HepG2 (cell line): Measurements from ENCODE around the gene PRKAR1B. TPM values are rescaled to one million over a fixed set of nuclear protein-coding genes. Genes with fewer than 3 reads are reported as not detected.

Source experiments
- ATAC-seq: fragments of 200-7000 bp; cut with Tn5 transposase; 3 replicates; pipeline ENCODE4 v1.9.1; 2020; ENCODE audit warnings: mild to moderate bottlenecking, moderate library complexity
- BruUV-seq: library from RNA; stranded (reverse); fragments of 400-500 nt; replicated peaks from 2 replicates; lab custom pipeline; 2021; lab: Mats Ljungman, UMichigan
- CTCF ChIA-PET: fragments of 300-600 bp; formaldehyde crosslinking; extraction: SDS; loops from one replicate; lab custom pipeline; 2021; ENCODE audit warnings: low total read pairs, inconsistent platforms, low intra/inter-chr PET ratio; lab: Yijun Ruan, JAX
- POLR2A ChIA-PET: fragments of 350-600 bp; sonication (Branson Sonifier 250); formaldehyde crosslinking; loops from one replicate; lab custom pipeline; 2020; ENCODE audit warnings: antibody characterized with exemption, inconsistent platforms; lab: Yijun Ruan, JAX
- DNase-seq: peaks from one replicate; pipeline ENCODE4 v3.0.0-alpha.2; 2015; ENCODE audit warnings: low spot score
- FAIRE-seq: peaks from 3 replicates; lab custom pipeline; 2011; peaks lifted over from hg19 to GRCh38; lab: Jason Lieb, UNC
- H2AFZ ChIP-seq: one replicate; pipeline ENCODE4 v1.6.1; 2011; ENCODE audit warnings: low read length, inconsistent platforms
- H3K27ac ChIP-seq: fragments of 300-600 bp; 3 replicates; pipeline ENCODE4 v1.8.0; 2011; ENCODE audit warnings: mixed run types, mild to moderate bottlenecking, mixed read lengths, low read length, inconsistent platforms; ENCODE audit not compliant: insufficient read depth; ENCODE audit errors: extremely low read length
- H3K27me3 ChIP-seq, 2 experiments: fragments of 200-600 bp in 1 of 2; 2 replicates in 1 of 2; 3 replicates in 1 of 2; pipeline versions ENCODE4 v1.6.0 to v1.8.0; 2011; ENCODE audit warnings: low read length in 2 of 2, mild to moderate bottlenecking in 2 of 2, moderate library complexity in 2 of 2, inconsistent platforms in 1 of 2; ENCODE audit not compliant: insufficient read depth in 2 of 2, control insufficient read depth in 1 of 2
- H3K36me3 ChIP-seq, 2 experiments: fragments of 200-600 bp in 1 of 2; replicated peaks in 1 of 2; 2 replicates in 1 of 2; 3 replicates in 1 of 2; pipeline versions ENCODE4 v1.5.1 to v1.8.0; 2011; ENCODE audit warnings: low read length in 2 of 2, inconsistent platforms in 1 of 2; ENCODE audit not compliant: insufficient read depth in 2 of 2, control insufficient read depth in 1 of 2
- H3K4me1 ChIP-seq: 2 replicates; pipeline ENCODE4 v1.5.1; 2012; ENCODE audit warnings: low read length, inconsistent platforms; ENCODE audit not compliant: insufficient read depth
- H3K4me2 ChIP-seq: 2 replicates; pipeline ENCODE4 v1.6.0; 2011; ENCODE audit warnings: low read depth, low read length, inconsistent platforms
- H3K4me3 ChIP-seq, 3 experiments: fragments of 200-600 bp in 1 of 3; sonication (generic), shearing (Covaris generic) in 1 of 3; replicated peaks in 1 of 3; 2 replicates each; pipeline ENCODE4 v1.5.1; 2011 to 2016; ENCODE audit warnings: low read length in 3 of 3, inconsistent platforms in 2 of 3, low read depth in 2 of 3, mild to moderate bottlenecking in 2 of 3, control low read depth in 1 of 3, mixed read lengths in 1 of 3; ENCODE audit not compliant: insufficient read depth in 1 of 3
- H3K79me2 ChIP-seq: one replicate; pipeline ENCODE4 v1.6.1; 2011; ENCODE audit warnings: low read length, inconsistent platforms; ENCODE audit not compliant: insufficient read depth
- H3K9ac ChIP-seq: 2 replicates; pipeline ENCODE4 v1.6.0; 2011; ENCODE audit warnings: mild to moderate bottlenecking, low read depth, low read length, inconsistent platforms; ENCODE audit not compliant: insufficient read depth
- H3K9me3 ChIP-seq: 2 replicates; pipeline ENCODE4 v1.5.1; 2012; ENCODE audit warnings: mild to moderate bottlenecking, low read length
- H4K20me1 ChIP-seq: 2 replicates; pipeline ENCODE4 v1.6.0; 2011; ENCODE audit warnings: inconsistent platforms, mild to moderate bottlenecking, low read length, moderate library complexity; ENCODE audit not compliant: insufficient read depth
- ARID4A ChIP-seq: sonication (generic); formaldehyde crosslinking; IDR thresholded peaks from 2 replicates; pipeline ENCODE4 v1.5.0; 2020; ENCODE audit warnings: mild to moderate bottlenecking, missing genetic modification reagents, borderline replicate concordance
- KMT2B ChIP-seq: IDR thresholded peaks from 2 replicates; pipeline ENCODE4 v1.6.1; 2016; ENCODE audit warnings: missing genetic modification reagents, missing compliant biosample characterization
- RARA ChIP-seq: IDR thresholded peaks from 2 replicates; pipeline ENCODE4 v1.6.1; 2016; ENCODE audit warnings: missing genetic modification reagents, missing compliant biosample characterization
- RXRA ChIP-seq: sonication (generic); formaldehyde crosslinking; IDR thresholded peaks from 2 replicates; pipeline ENCODE4 v1.5.1; 2020; ENCODE audit warnings: missing genetic modification reagents
- ZNF12 ChIP-seq: sonication (generic); formaldehyde crosslinking; IDR thresholded peaks from 2 replicates; pipeline ENCODE4 v1.5.0; 2020; ENCODE audit warnings: missing genetic modification reagents
- ZNF451 ChIP-seq: sonication (generic); formaldehyde crosslinking; IDR thresholded peaks from 2 replicates; pipeline ENCODE4 v1.5.0; 2020; ENCODE audit warnings: mild to moderate bottlenecking, missing genetic modification reagents
- ZNF564 ChIP-seq: sonication (generic); formaldehyde crosslinking; IDR thresholded peaks from 2 replicates; pipeline ENCODE4 v1.8.1; 2023; ENCODE audit warnings: mild to moderate bottlenecking, missing genetic modification reagents
- ZNF687 ChIP-seq: sonication (generic); formaldehyde crosslinking; IDR thresholded peaks from 2 replicates; pipeline ENCODE4 v1.5.1; 2020; ENCODE audit warnings: mild to moderate bottlenecking, missing genetic modification reagents, moderate library complexity
- ZNF772 ChIP-seq: sonication (generic); formaldehyde crosslinking; IDR thresholded peaks from 2 replicates; pipeline ENCODE4 v1.5.0; 2020; ENCODE audit warnings: mild to moderate bottlenecking, missing genetic modification reagents
- WGBS: methylation state at CpG from one replicate; pipeline ENCODE4 v1.1.6; 2017; ENCODE audit warnings: low lambda C conversion rate; 5-methylcytosine and 5-hydroxymethylcytosine counted together
- in situ Hi-C: cut with HindIII; loops from 2 replicates; pipeline ENCODE4 v1.10.0; 2017; ENCODE audit warnings: low pct_unique_long_range_greater_than_20kb; ENCODE audit not compliant: extremely low pct_ligation_motif_present
- intact Hi-C: fragments of 100-400 bp; cut with micrococcal nuclease; formaldehyde crosslinking; loops from one replicate; pipeline ENCODE4 v1.10.0; 2022; ENCODE audit not compliant: unreplicated experiment
- polyA plus RNA-seq, 8 experiments: library from polyadenylated mRNA; depleted of rRNA in 3 of 8; stranded (reverse) in 7 of 8; unstranded in 1 of 8; fragments of >200 nt; fragmentation: Illumina TruSeq in 4 of 8; extraction: Trizol in 4 of 8; gene quantifications; 2 replicates each; pipeline versions ENCODE4 v1.2.1 to v1.2.3, GENCODE V29; 2011 to 2016; ENCODE audit warnings: low read depth in 4 of 8, missing spikeins in 1 of 8, mixed read lengths in 1 of 8; ENCODE audit not compliant: insufficient read depth in 1 of 8
- total RNA-seq, 5 experiments: library from RNA; depleted of rRNA; stranded (reverse); fragments of >200 nt; fragmentation: Illumina TruSeq; extraction: Trizol; gene quantifications; 2 replicates each; pipeline ENCODE4 v1.2.3, GENCODE V29; 2016; ENCODE audit warnings: low read depth in 1 of 5
- TF ChIP-seq, protein P1 (sequence below), 2 experiments: sonication (generic) in 1 of 2; formaldehyde crosslinking in 1 of 2; IDR thresholded peaks; 2 replicates each; pipeline versions ENCODE4 v1.5.1 to v1.6.1; 2011 to 2020; ENCODE audit warnings: borderline replicate concordance in 1 of 2, low read depth in 1 of 2, low read length in 1 of 2, mild to moderate bottlenecking in 1 of 2, missing genetic modification reagents in 1 of 2, moderate library complexity in 1 of 2

Gene PRKAR1B
- total and polyA plus RNA-seq, 2 of the 13 experiments (the other 11 are each of a cell fraction or from before 2014, with no cell fraction given): 7.9 to 28.2 TPM

GRCh38 chr7:582931-583330, 144.2 kb downstream of the PRKAR1B start:
- 96% methylated on average over 23 of the region's 23 CpGs for WGBS
- no TSS peak for BruUV-seq

More at GRCh38 chr7:582931-583330, 144.2 kb downstream of the PRKAR1B start:
- FAIRE-seq (no peak), DNase-seq (no peak), ATAC-seq (no peak)
- no peak overlapping the region for H2AFZ ChIP-seq
- no peak overlapping the region for H3K4me3 ChIP-seq
- TF ChIP-seq ARID4A (CRISPR knock-in tag) (no peak), RARA (no peak), RXRA (CRISPR knock-in tag) (no peak), ZNF12 (CRISPR knock-in tag) (no peak), ZNF451 (no peak), KMT2B (CRISPR knock-in tag) (no peak), ZNF772 (CRISPR knock-in tag) (no peak), ZNF687 (CRISPR knock-in tag) (no peak), ZNF564 (no peak)
- TF ChIP-seq, protein P1, sequence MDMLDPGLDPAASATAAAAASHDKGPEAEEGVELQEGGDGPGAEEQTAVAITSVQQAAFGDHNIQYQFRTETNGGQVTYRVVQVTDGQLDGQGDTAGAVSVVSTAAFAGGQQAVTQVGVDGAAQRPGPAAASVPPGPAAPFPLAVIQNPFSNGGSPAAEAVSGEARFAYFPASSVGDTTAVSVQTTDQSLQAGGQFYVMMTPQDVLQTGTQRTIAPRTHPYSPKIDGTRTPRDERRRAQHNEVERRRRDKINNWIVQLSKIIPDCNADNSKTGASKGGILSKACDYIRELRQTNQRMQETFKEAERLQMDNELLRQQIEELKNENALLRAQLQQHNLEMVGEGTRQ (IDR thresholded peaks at IDR 0.05; ENCODE audit: low read depth, low read length): no peak
- TF ChIP-seq, protein P1 (CRISPR knock-in tag; IDR thresholded peaks at IDR 0.05; ENCODE audit: borderline replicate concordance): no peak
- POLR2A ChIA-PET: no interaction called here
- CTCF ChIA-PET: no interaction called here
- no peak overlapping the region for H3K4me2 ChIP-seq
- H3K36me3 ChIP-seq: peaks cover 8 to 53% of the 10 kb centered on the region in 2 experiments; a peak in 4 of 5 replicates
- no peaks in the 10 kb centered on the region for H4K20me1 ChIP-seq
- H3K27me3 ChIP-seq: no peaks in the 10 kb centered on the region
- no peaks in the 10 kb centered on the region for H3K4me1 ChIP-seq
- H3K27ac ChIP-seq: no peak overlapping the region
- H3K9me3 ChIP-seq: no peaks in the 10 kb centered on the region
- no peak overlapping the region for H3K9ac ChIP-seq
- intact Hi-C loops: no loop called here
- no peaks in the 10 kb centered on the region for H3K79me2 ChIP-seq
- in situ Hi-C loops: no loop called here
